H1 (cell line): ENCODE measurements around the gene C3orf18. TPM values are rescaled to one million over a fixed set of nuclear protein-coding genes. Genes with fewer than 3 reads are reported as not detected.

Experiments used
- CTCF ChIA-PET: fragments of 300-600 bp; sonication (Branson Sonifier 250); formaldehyde crosslinking; loops from one replicate; lab custom pipeline; 2021; ENCODE audit not compliant: partially characterized antibody; lab: Charles Lee
- POLR2A ChIA-PET: fragments of 300-600 bp; sonication (Branson Sonifier 250); formaldehyde crosslinking; loops from one replicate; lab custom pipeline; 2021; ENCODE audit warnings: inconsistent platforms; ENCODE audit not compliant: partially characterized antibody; lab: Charles Lee
- DNase-seq, 2 experiments: peaks; one replicate each; pipeline versions ENCODE4 v3.0.0 to v3.0.0-alpha.2; 2010 to 2022; ENCODE audit warnings: low spot score in 2 of 2, low read depth in 1 of 2, mixed read lengths in 1 of 2
- FAIRE-seq: peaks from 2 replicates; lab custom pipeline; 2011; peaks lifted over from hg19 to GRCh38; lab: Jason Lieb, UNC
- H2AFZ ChIP-seq: 2 replicates; pipeline ENCODE4 v1.8.1; 2012; ENCODE audit warnings: low read length, inconsistent platforms
- H2AK5ac ChIP-seq: 2 replicates; pipeline ENCODE4 v1.6.1; 2013; ENCODE audit warnings: low read depth, low read length
- H2BK120ac ChIP-seq: replicated peaks from 2 replicates; pipeline ENCODE3; 2013; ENCODE audit warnings: low read depth, low read length, inconsistent platforms
- H2BK12ac ChIP-seq: 2 replicates; pipeline ENCODE4 v1.6.1; 2013; ENCODE audit warnings: low read depth, low read length
- H2BK15ac ChIP-seq: 2 replicates; pipeline ENCODE4 v1.6.1; 2013; ENCODE audit warnings: low read length
- H2BK20ac ChIP-seq: 2 replicates; pipeline ENCODE4 v1.6.1; 2013; ENCODE audit warnings: low read length
- H2BK5ac ChIP-seq: 2 replicates; pipeline ENCODE4 v1.6.1; 2013; ENCODE audit warnings: low read depth, low read length
- H3K14ac ChIP-seq: 2 replicates; pipeline ENCODE4 v1.6.1; 2013; ENCODE audit warnings: inconsistent platforms; ENCODE audit not compliant: insufficient read length
- H3K18ac ChIP-seq: 2 replicates; pipeline ENCODE4 v1.6.1; 2013; ENCODE audit warnings: low read length; ENCODE audit errors: extremely low read depth
- H3K23ac ChIP-seq: 2 replicates; pipeline ENCODE4 v1.6.1; 2013; ENCODE audit warnings: inconsistent platforms; ENCODE audit not compliant: insufficient read length
- H3K23me2 ChIP-seq: 2 replicates; pipeline ENCODE4 v1.6.1; 2013; ENCODE audit warnings: low read depth, low read length
- H3K27ac ChIP-seq: 2 replicates; pipeline ENCODE4 v1.6.1; 2011; ENCODE audit warnings: low read depth, low read length, inconsistent platforms
- H3K27me3 ChIP-seq, 4 experiments: replicated peaks in 1 of 4; 1 replicate in 1 of 4; 2 replicates in 3 of 4; pipeline versions ENCODE4 v1.6.1 to v1.8.1; 2011 to 2013; ENCODE audit warnings: low read length in 3 of 4, mild to moderate bottlenecking in 3 of 4, inconsistent platforms in 2 of 4, mixed read lengths in 2 of 4, moderate library complexity in 1 of 4; ENCODE audit not compliant: control insufficient read depth in 3 of 4, insufficient read depth in 3 of 4; ENCODE audit errors: extremely low read depth in 1 of 4
- H3K36me3 ChIP-seq, 4 experiments: 2 replicates each; pipeline versions ENCODE4 v1.6.1 to v1.8.1; 2011 to 2013; ENCODE audit warnings: mild to moderate bottlenecking in 4 of 4, low read length in 3 of 4, moderate library complexity in 2 of 4, control low read depth in 1 of 4, inconsistent platforms in 1 of 4; ENCODE audit not compliant: insufficient read depth in 4 of 4, control insufficient read depth in 2 of 4
- H3K4ac ChIP-seq: replicated peaks from 2 replicates; pipeline ENCODE3; 2013; ENCODE audit warnings: low read length, low read depth, mixed read lengths, inconsistent platforms; ENCODE audit not compliant: insufficient read length
- H3K4me1 ChIP-seq, 4 experiments: replicated peaks in 1 of 4; 1 replicate in 1 of 4; 2 replicates in 3 of 4; pipeline versions ENCODE4 v1.6.1 to v1.8.1; 2011 to 2013; ENCODE audit warnings: low read length in 3 of 4, inconsistent platforms in 2 of 4, mixed read lengths in 1 of 4; ENCODE audit not compliant: insufficient read depth in 4 of 4, control insufficient read depth in 3 of 4
- H3K4me2 ChIP-seq, 2 experiments: 2 replicates each; pipeline versions ENCODE4 v1.6.1 to v1.8.1; 2011 to 2013; ENCODE audit warnings: low read depth in 2 of 2, low read length in 2 of 2, control low read depth in 1 of 2, inconsistent platforms in 1 of 2, mild to moderate bottlenecking in 1 of 2; ENCODE audit not compliant: insufficient read depth in 1 of 2
- H3K4me3 ChIP-seq, 4 experiments: fragments of 200-600, 300-600 bp in 1 of 4; sonication (generic), shearing (Covaris generic), sonication (Bioruptor Twin) in 1 of 4; 2 replicates each; pipeline versions ENCODE4 v1.5.1 to v1.8.1; 2011 to 2016; ENCODE audit warnings: low read length in 4 of 4, low read depth in 3 of 4, control low read depth in 2 of 4, inconsistent platforms in 2 of 4, mild to moderate bottlenecking in 2 of 4, mixed read lengths in 1 of 4, moderate library complexity in 1 of 4; ENCODE audit not compliant: insufficient read depth in 2 of 4; ENCODE audit errors: extremely low read depth in 1 of 4
- H3K56ac ChIP-seq: replicated peaks from 2 replicates; pipeline ENCODE3; 2013; ENCODE audit warnings: low read depth, mild to moderate bottlenecking, mixed read lengths, low read length, inconsistent platforms; ENCODE audit not compliant: insufficient read length
- H3K79me1 ChIP-seq: 2 replicates; pipeline ENCODE4 v1.6.1; 2013; ENCODE audit warnings: low read depth, low read length, control low read depth
- H3K79me2 ChIP-seq, 2 experiments: 2 replicates each; pipeline versions ENCODE4 v1.6.1 to v1.8.1; 2012 to 2013; ENCODE audit warnings: low read length in 2 of 2, mild to moderate bottlenecking in 2 of 2, inconsistent platforms in 1 of 2; ENCODE audit not compliant: insufficient read depth in 2 of 2, control insufficient read depth in 1 of 2
- H3K9ac ChIP-seq, 4 experiments: replicated peaks in 1 of 4; 1 replicate in 1 of 4; 2 replicates in 3 of 4; pipeline versions ENCODE4 v1.6.1 to v1.8.1; 2011 to 2013; ENCODE audit warnings: low read depth in 3 of 4, low read length in 3 of 4, control low read depth in 2 of 4, mild to moderate bottlenecking in 2 of 4, moderate library complexity in 2 of 4, inconsistent platforms in 1 of 4; ENCODE audit errors: extremely low read depth in 1 of 4
- H3K9me3 ChIP-seq, 2 experiments: 2 replicates each; pipeline versions ENCODE4 v1.6.1 to v1.8.1; 2012 to 2013; ENCODE audit warnings: mild to moderate bottlenecking in 2 of 2, moderate library complexity in 2 of 2, control low read depth in 1 of 2, inconsistent platforms in 1 of 2, low read depth in 1 of 2, low read length in 1 of 2, mixed read lengths in 1 of 2; ENCODE audit not compliant: insufficient read depth in 2 of 2
- H4K20me1 ChIP-seq, 2 experiments: replicated peaks in 1 of 2; 2 replicates each; pipeline versions ENCODE3 to v1.8.1; 2011 to 2013; ENCODE audit warnings: inconsistent platforms in 2 of 2, low read length in 2 of 2, mild to moderate bottlenecking in 1 of 2; ENCODE audit not compliant: insufficient read depth in 2 of 2, control insufficient read depth in 1 of 2
- H4K5ac ChIP-seq: 2 replicates; pipeline ENCODE4 v1.6.1; 2013; ENCODE audit warnings: low read length, low read depth, mixed read lengths, inconsistent platforms; ENCODE audit not compliant: insufficient read length
- H4K8ac ChIP-seq: 2 replicates; pipeline ENCODE4 v1.8.0; 2013; ENCODE audit warnings: mild to moderate bottlenecking, moderate library complexity, low read length, inconsistent platforms; ENCODE audit not compliant: insufficient read depth; ENCODE audit errors: extremely low read depth
- H4K91ac ChIP-seq: replicated peaks from 2 replicates; pipeline ENCODE3; 2013; ENCODE audit warnings: low read length, mixed read lengths, inconsistent platforms; ENCODE audit not compliant: insufficient read length
- ASH2L ChIP-seq: fragments of 200-600, 300-600 bp; sonication (generic); IDR thresholded peaks from one replicate; pipeline ENCODE4 v1.7.1; 2017; ENCODE audit warnings: low read length
- ATF3 ChIP-seq: IDR thresholded peaks from 2 replicates; pipeline ENCODE4 v1.6.1; 2011; ENCODE audit warnings: low read depth, mild to moderate bottlenecking, low read length; ENCODE audit not compliant: insufficient read depth
- BACH1 ChIP-seq: IDR thresholded peaks from 2 replicates; pipeline ENCODE4 v1.6.1; 2012; ENCODE audit warnings: low read length, improper control_type of control experiment
- CHD1 ChIP-seq: IDR thresholded peaks from 2 replicates; pipeline ENCODE4 v1.6.1; 2012; ENCODE audit warnings: low read depth, low read length, improper control_type of control experiment
- CTCF ChIP-seq, 3 experiments: IDR thresholded peaks; 1 replicate in 2 of 3; 2 replicates in 1 of 3; pipeline versions ENCODE4 v1.5.1 to v1.6.1; 2011; ENCODE audit warnings: low read length in 3 of 3, mild to moderate bottlenecking in 3 of 3, inconsistent platforms in 2 of 3, low read depth in 1 of 3, moderate library complexity in 1 of 3; ENCODE audit not compliant: insufficient read depth in 1 of 3; ENCODE audit errors: control extremely low read depth in 1 of 3
- HDAC2 ChIP-seq, 2 experiments: fragments of 300-600 bp in 1 of 2; sonication (generic) in 1 of 2; IDR thresholded peaks; 2 replicates each; pipeline ENCODE4 v1.6.1; 2011 to 2012; ENCODE audit warnings: low read depth in 2 of 2, low read length in 2 of 2, mild to moderate bottlenecking in 2 of 2, moderate library complexity in 2 of 2, borderline replicate concordance in 1 of 2, inconsistent platforms in 1 of 2
- MAFK ChIP-seq: IDR thresholded peaks from 2 replicates; pipeline ENCODE4 v1.6.1; 2012; ENCODE audit warnings: low read depth, mild to moderate bottlenecking, improper control_type of control experiment, low read length
- NRF1 ChIP-seq: IDR thresholded peaks from 2 replicates; pipeline ENCODE4 v1.6.1; 2011; ENCODE audit warnings: mild to moderate bottlenecking, low read depth, low read length, improper control_type of control experiment
- PHF8 ChIP-seq: fragments of 200-600 bp; sonication (generic); conservative IDR thresholded peaks from 2 replicates; pipeline ENCODE4 v1.7.1; 2012; ENCODE audit warnings: low read depth, mild to moderate bottlenecking, inconsistent platforms, low read length, moderate library complexity
- TAF1 ChIP-seq: IDR thresholded peaks from 2 replicates; pipeline ENCODE4 v1.6.1; 2011; ENCODE audit warnings: mild to moderate bottlenecking, low read depth, low read length
- TBP ChIP-seq: IDR thresholded peaks from 2 replicates; pipeline ENCODE4 v1.6.1; 2011; ENCODE audit warnings: low read depth, low read length, improper control_type of control experiment
- WGBS, 2 experiments: shearing (Covaris generic) in 1 of 2; methylation state at CpG; one replicate each; pipeline versions ENCODE4 v1.1.6 to v1.1.7; 2013 to 2015; ENCODE audit warnings: low lambda C conversion rate in 2 of 2, mixed read lengths in 2 of 2, inconsistent platforms in 1 of 2, low coverage in 1 of 2, missing lambda C conversion rate in 1 of 2; ENCODE audit not compliant: insufficient replicate concordance in 2 of 2, insufficient coverage in 1 of 2, insufficient read length in 1 of 2; ENCODE audit errors: extremely low coverage in 1 of 2, missing lambda C conversion rate in 1 of 2; 5-methylcytosine and 5-hydroxymethylcytosine counted together
- polyA plus RNA-seq, 7 experiments: library from polyadenylated mRNA; depleted of rRNA in 3 of 7; stranded (reverse) in 5 of 7; unstranded in 2 of 7; fragments of >200 nt in 5 of 7; fragments of 200-250 nt in 2 of 7; gene quantifications; 1 replicate in 5 of 7; 2 replicates in 1 of 7; 4 replicates in 1 of 7; pipeline versions ENCODE4 v1.2.1 to v1.2.3, GENCODE V29; 2011 to 2013; ENCODE audit warnings: missing spikeins in 2 of 7, mixed read lengths in 2 of 7
- total RNA-seq: library from RNA; stranded (reverse); fragmentation: NEBNext Ultra II Directional; extraction: Animal tissue kit (Norgen Biotek cat#: 25700); gene quantifications from 2 replicates; pipeline ENCODE4 v1.2.1, GENCODE V29; 2021

C3orf18 gene
- total and polyA plus RNA-seq, 2 of the 8 experiments (the other 6 are each of a cell fraction or from before 2014, with no cell fraction given): 7.5 to 15.0 TPM

- H3K18ac ChIP-seq: no peak overlapping the region
- ChIA-PET POLR2A (interaction anchor here (1.5 to 2.3 kb wide), 2 partner anchors 10 to 13 kb away, joined by 4 to 6 read pairs; no protein-coding TSS in a partner anchor), CTCF (interaction anchor here (1.0 to 11.1 kb wide), 5 partner anchors 16 to 400 kb away, joined by 3 to 233 read pairs (median 4); partner anchors contain the start of genes CISH, HEMK1 and MAPKAPK3)
- H3K4me2 ChIP-seq: no peak overlapping the region
- no peak overlapping the region for H3K9ac ChIP-seq
- H3K79me2 ChIP-seq: no peaks in the 10 kb centered on the region
- H2BK20ac ChIP-seq: no peak overlapping the region
- no peak overlapping the region for H2AK5ac ChIP-seq
- H4K5ac ChIP-seq: no peak overlapping the region
- H3K9me3 ChIP-seq: no peaks in the 10 kb centered on the region
- H2AFZ ChIP-seq: no peak overlapping the region
- H4K20me1 ChIP-seq: no peaks in the 10 kb centered on the region
- FAIRE-seq (no peak), DNase-seq (no peak)
- no peaks in the 10 kb centered on the region for H3K23me2 ChIP-seq
- no peak overlapping the region for H3K4me3 ChIP-seq
- no peak overlapping the region for H3K4ac ChIP-seq
- WGBS, 2 experiments: 75% methylated on average over 5 of the region's 5 CpGs; no CpG with 5 or more reads in 1 of the 2 experiments
- no peak overlapping the region for H3K27ac ChIP-seq
- H3K36me3 ChIP-seq: no peaks in the 10 kb centered on the region
- H4K91ac ChIP-seq: no peak overlapping the region
- H3K79me1 ChIP-seq: no peaks in the 10 kb centered on the region
- no peaks in the 10 kb centered on the region for H3K4me1 ChIP-seq
- H4K8ac ChIP-seq: no peak overlapping the region
- no peak overlapping the region for H3K56ac ChIP-seq
- no peak overlapping the region for H2BK5ac ChIP-seq
- H3K23ac ChIP-seq: no peak overlapping the region
- H2BK12ac ChIP-seq: no peak overlapping the region
- peaks cover 0 to 2% (median 0%) of the 10 kb centered on the region in 4 experiments; a peak in 1 of 7 replicates for H3K27me3 ChIP-seq
- no peak overlapping the region for H3K14ac ChIP-seq
- H2BK120ac ChIP-seq: no peak overlapping the region
- no peak overlapping the region for H2BK15ac ChIP-seq
- no peak for TF ChIP-seq PHF8
- no peak for TF ChIP-seq HDAC2 (IDR thresholded peaks at IDR 0.05; ENCODE audit: borderline replicate concordance in 1 of 2, low read depth in 2 of 2, low read length in 2 of 2)
- TF ChIP-seq TBP: no peak
- TF ChIP-seq TAF1: no peak
- no peak for TF ChIP-seq ASH2L
- no peak for TF ChIP-seq MAFK
- no peak for TF ChIP-seq BACH1
- TF ChIP-seq ATF3: no peak
- no peak for TF ChIP-seq NRF1
- no peak for TF ChIP-seq CHD1
- no peak for TF ChIP-seq CTCF (IDR thresholded peaks at IDR 0.05; ENCODE audit: control extremely low read depth in 1 of 3, insufficient read depth in 1 of 3, low read depth in 1 of 3, low read length in 3 of 3)
Observed at GRCh38 chr3:50592568-50592967, 25.0 kb upstream of the C3orf18 start.
